ENCODE results near the gene ANKRD10.

The ANKRD10 gene

DNA sequence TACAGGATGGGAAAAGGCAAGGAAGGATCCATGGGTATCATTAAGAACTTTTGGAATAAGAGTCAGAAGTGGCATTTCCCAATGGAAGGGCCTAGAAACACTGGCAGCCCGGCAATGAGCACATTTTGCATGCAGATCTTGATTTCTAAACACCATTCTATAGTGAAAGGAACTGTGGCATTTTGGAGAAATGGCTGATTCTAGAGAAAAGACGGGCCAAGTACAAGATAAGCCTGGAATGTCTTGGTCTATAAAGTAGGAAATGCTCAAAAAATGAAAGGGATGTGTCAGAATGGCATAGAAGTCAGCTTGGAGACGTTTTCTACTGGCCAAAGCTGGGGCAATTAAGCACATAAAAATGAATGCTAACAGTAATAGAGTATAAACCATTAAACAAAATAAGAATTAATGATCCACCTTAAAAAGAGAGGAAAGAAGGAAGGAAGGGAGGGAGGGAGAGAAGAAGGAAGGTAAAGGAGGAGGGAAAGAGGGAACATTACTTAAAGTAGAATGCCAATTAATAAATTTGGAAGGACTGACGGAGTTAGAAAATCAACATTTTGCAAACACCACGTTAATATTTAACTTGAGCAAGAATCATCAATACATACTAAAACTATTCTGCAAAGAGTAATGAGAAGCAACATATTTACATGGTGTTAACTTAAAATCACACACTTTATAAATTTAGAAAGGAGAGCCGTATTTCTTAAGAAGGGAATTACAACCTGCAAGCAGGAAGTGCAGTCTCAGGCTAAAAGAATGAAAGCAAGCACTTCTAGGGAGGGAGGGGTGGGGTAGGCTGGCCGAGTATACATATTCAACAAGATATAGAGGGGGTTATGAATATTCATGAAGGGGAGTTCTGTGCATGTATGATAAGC lies 78.9 kb downstream of the ANKRD10 start:
- DNase-seq, result peak in 1 of 2 donors; percentile 36
- Histone ChIP-seq H3K4me3 (ENCODE audit: low read depth, low read length) (no peak overlapping the region), H3K79me2 (ENCODE audit: control insufficient read depth, insufficient read depth, low read length, poor library complexity) (no peaks in the 10 kb centered on the region), H3K9me3 (ENCODE audit: insufficient read depth, low read depth, low read length) (no peaks in the 10 kb centered on the region), H2BK120ac (ENCODE audit: insufficient read depth, low read length, poor library complexity) (no peak overlapping the region), H2BK12ac (ENCODE audit: low read length) (no peak overlapping the region), H2AK5ac (ENCODE audit: low read length) (no peak overlapping the region), H4K12ac (ENCODE audit: low read depth, low read length) (no peak overlapping the region), H3K23ac (ENCODE audit: low read length) (no peak overlapping the region), H3K9ac (ENCODE audit: low read length) (no peak overlapping the region), H3K27me3 (ENCODE audit: insufficient read depth, low read length) (no peaks in the 10 kb centered on the region), H4K91ac (ENCODE audit: low read depth, low read length) (no peak overlapping the region), H4K8ac (ENCODE audit: low read depth, low read length) (no peak overlapping the region), H3K18ac (ENCODE audit: low read length) (no peak overlapping the region), H3K27ac (ENCODE audit: low read depth, low read length) (no peak overlapping the region), H2BK5ac (ENCODE audit: low read depth, low read length, poor library complexity) (no peak overlapping the region), H3K79me1 (ENCODE audit: low read length) (no peaks in the 10 kb centered on the region), H3K4me2 (ENCODE audit: low read length) (no peak overlapping the region), H3K4ac (ENCODE audit: low read depth, low read length) (no peak overlapping the region), H2AFZ (ENCODE audit: insufficient read depth, low read length, poor library complexity) (no peak overlapping the region), H3K36me3 (ENCODE audit: control insufficient read depth in 1 of 2, insufficient read depth in 2 of 2, low read length in 2 of 2) (no peaks in the 10 kb centered on the region), H3K4me1 (ENCODE audit: control insufficient read depth in 1 of 2, insufficient read depth in 2 of 2, low read length in 2 of 2) (no peaks in the 10 kb centered on the region), H3K14ac (ENCODE audit: low read length) (no peak overlapping the region)
- no CpG with 5 or more reads among the region's 7 CpGs for WGBS (ENCODE audit: extremely low coverage, insufficient coverage, insufficient read length)

DNA sequence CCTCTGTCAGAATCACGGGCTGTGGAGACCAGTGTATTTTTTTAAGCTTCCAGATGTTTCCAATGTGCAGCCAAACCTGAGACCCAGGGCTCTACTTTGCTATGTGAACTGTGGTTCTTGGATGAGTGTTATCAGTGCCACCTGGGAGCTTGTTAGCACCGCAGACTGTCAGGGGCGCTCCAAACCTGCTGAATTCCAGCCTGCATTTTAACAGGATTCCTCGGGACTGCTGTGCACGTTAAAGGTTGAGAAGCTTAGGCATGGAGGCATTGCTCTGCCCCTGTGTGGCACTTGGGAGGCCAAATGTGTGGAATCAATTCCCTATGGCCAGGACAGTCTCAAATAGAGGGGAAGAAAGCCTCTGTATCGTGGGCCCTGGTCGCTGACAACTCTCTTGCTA lies 80.3 kb downstream of the ANKRD10 start:
- Histone ChIP-seq H3K27me3 (ENCODE audit: insufficient read depth, low read length) (no peaks in the 10 kb centered on the region), H4K91ac (ENCODE audit: low read depth, low read length) (no peak overlapping the region), H3K18ac (ENCODE audit: low read length) (no peak overlapping the region), H2AK5ac (ENCODE audit: low read length) (no peak overlapping the region), H3K4me3 (ENCODE audit: low read depth, low read length) (no peak overlapping the region), H3K4me1 (ENCODE audit: control insufficient read depth in 1 of 2, insufficient read depth in 2 of 2, low read length in 2 of 2) (no peaks in the 10 kb centered on the region), H2BK5ac (ENCODE audit: low read depth, low read length, poor library complexity) (no peak overlapping the region), H3K36me3 (ENCODE audit: control insufficient read depth in 1 of 2, insufficient read depth in 2 of 2, low read length in 2 of 2) (no peaks in the 10 kb centered on the region), H2BK120ac (ENCODE audit: insufficient read depth, low read length, poor library complexity) (no peak overlapping the region), H3K4me2 (ENCODE audit: low read length) (no peak overlapping the region), H3K14ac (ENCODE audit: low read length) (no peak overlapping the region), H3K23ac (ENCODE audit: low read length) (no peak overlapping the region), H3K79me1 (ENCODE audit: low read length) (no peaks in the 10 kb centered on the region), H2AFZ (ENCODE audit: insufficient read depth, low read length, poor library complexity) (no peak overlapping the region), H3K9ac (ENCODE audit: low read length) (no peak overlapping the region), H2BK12ac (ENCODE audit: low read length) (no peak overlapping the region), H3K9me3 (ENCODE audit: insufficient read depth, low read depth, low read length) (no peaks in the 10 kb centered on the region), H3K27ac (ENCODE audit: low read depth, low read length) (no peak overlapping the region), H3K79me2 (ENCODE audit: control insufficient read depth, insufficient read depth, low read length, poor library complexity) (no peaks in the 10 kb centered on the region), H4K12ac (ENCODE audit: low read depth, low read length) (no peak overlapping the region), H4K8ac (ENCODE audit: low read depth, low read length) (no peak overlapping the region), H3K4ac (ENCODE audit: low read depth, low read length) (no peak overlapping the region)
- WGBS (ENCODE audit: extremely low coverage, insufficient coverage, insufficient read length), result no CpG with 5 or more reads among the region's 7 CpGs
- DNase-seq, result no peak

DNA sequence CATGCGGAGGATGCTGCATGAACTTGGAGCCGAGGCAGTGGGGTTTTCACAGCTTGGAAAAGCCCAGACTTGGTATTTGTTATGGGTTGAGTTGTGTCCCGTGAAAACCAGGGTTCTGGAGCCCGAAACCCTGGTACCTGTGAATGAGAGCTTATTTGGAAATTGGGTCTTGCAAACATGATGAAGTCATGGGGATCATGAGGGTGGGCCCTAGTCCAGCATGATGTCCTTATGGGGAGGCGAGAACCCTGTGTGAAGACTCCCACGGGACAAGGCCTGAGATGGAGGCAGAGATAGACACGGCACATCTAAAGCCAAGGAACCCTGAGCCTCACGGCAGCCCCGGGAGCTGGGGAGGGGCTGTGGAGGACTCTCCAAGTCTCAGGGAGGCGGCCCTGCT lies 82.3 kb downstream of the ANKRD10 start:
- no peak overlapping the region for H3K9ac ChIP-seq (ENCODE audit: low read length)
- H3K14ac ChIP-seq (ENCODE audit: low read length), result no peak overlapping the region
- H2BK120ac ChIP-seq (ENCODE audit: insufficient read depth, low read length, poor library complexity), result no peak overlapping the region
- H4K8ac ChIP-seq (ENCODE audit: low read depth, low read length), result no peak overlapping the region
- no peak overlapping the region for H2AK5ac ChIP-seq (ENCODE audit: low read length)
- no peak for DNase-seq
- no peaks in the 10 kb centered on the region for H3K9me3 ChIP-seq (ENCODE audit: insufficient read depth, low read depth, low read length)
- no peak overlapping the region for H3K4ac ChIP-seq (ENCODE audit: low read depth, low read length)
- H3K27ac ChIP-seq (ENCODE audit: low read depth, low read length), result no peak overlapping the region
- no peak overlapping the region for H4K12ac ChIP-seq (ENCODE audit: low read depth, low read length)
- no peak overlapping the region for H3K18ac ChIP-seq (ENCODE audit: low read length)
- no peak overlapping the region for H3K23ac ChIP-seq (ENCODE audit: low read length)
- no peak overlapping the region for H2BK12ac ChIP-seq (ENCODE audit: low read length)
- H3K36me3 ChIP-seq (ENCODE audit: control insufficient read depth in 1 of 2, insufficient read depth in 2 of 2, low read length in 2 of 2), result no peaks in the 10 kb centered on the region
- WGBS (ENCODE audit: extremely low coverage, insufficient coverage, insufficient read length), result no CpG with 5 or more reads among the region's 10 CpGs
- no peak overlapping the region for H2AFZ ChIP-seq (ENCODE audit: insufficient read depth, low read length, poor library complexity)
- H3K4me1 ChIP-seq (ENCODE audit: control insufficient read depth in 1 of 2, insufficient read depth in 2 of 2, low read length in 2 of 2), result no peaks in the 10 kb centered on the region
- H3K79me1 ChIP-seq (ENCODE audit: low read length), result no peaks in the 10 kb centered on the region
- H3K4me3 ChIP-seq (ENCODE audit: low read depth, low read length), result no peak overlapping the region
- no peak overlapping the region for H3K4me2 ChIP-seq (ENCODE audit: low read length)
- no peaks in the 10 kb centered on the region for H3K79me2 ChIP-seq (ENCODE audit: control insufficient read depth, insufficient read depth, low read length, poor library complexity)
- H2BK5ac ChIP-seq (ENCODE audit: low read depth, low read length, poor library complexity), result no peak overlapping the region
- H3K27me3 ChIP-seq (ENCODE audit: insufficient read depth, low read length), result no peaks in the 10 kb centered on the region
- no peak overlapping the region for H4K91ac ChIP-seq (ENCODE audit: low read depth, low read length)

DNA sequence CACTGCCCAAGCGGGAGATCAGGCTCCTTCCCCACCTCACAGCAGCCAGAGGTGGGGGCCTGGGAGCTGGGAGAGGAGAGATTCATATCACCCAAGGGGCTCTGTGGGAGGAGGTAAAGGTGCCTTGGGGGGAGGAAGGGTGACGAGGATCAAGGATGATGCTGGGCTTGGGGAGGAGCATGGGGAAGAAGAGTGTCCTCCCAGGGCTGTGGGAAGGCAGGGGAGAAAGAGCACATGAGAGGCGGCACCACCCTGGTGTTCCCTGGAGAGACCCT lies 82.7 kb downstream of the ANKRD10 start:
- Histone ChIP-seq H4K8ac (ENCODE audit: low read depth, low read length) (no peak overlapping the region), H3K14ac (ENCODE audit: low read length) (no peak overlapping the region), H3K9ac (ENCODE audit: low read length) (no peak overlapping the region), H3K36me3 (ENCODE audit: control insufficient read depth in 1 of 2, insufficient read depth in 2 of 2, low read length in 2 of 2) (no peaks in the 10 kb centered on the region), H3K79me1 (ENCODE audit: low read length) (no peaks in the 10 kb centered on the region), H3K4me2 (ENCODE audit: low read length) (no peak overlapping the region), H2AFZ (ENCODE audit: insufficient read depth, low read length, poor library complexity) (no peak overlapping the region), H3K27ac (ENCODE audit: low read depth, low read length) (no peak overlapping the region), H3K4ac (ENCODE audit: low read depth, low read length) (no peak overlapping the region), H3K18ac (ENCODE audit: low read length) (no peak overlapping the region), H4K12ac (ENCODE audit: low read depth, low read length) (no peak overlapping the region), H3K4me3 (ENCODE audit: low read depth, low read length) (no peak overlapping the region), H2BK120ac (ENCODE audit: insufficient read depth, low read length, poor library complexity) (no peak overlapping the region), H2BK5ac (ENCODE audit: low read depth, low read length, poor library complexity) (no peak overlapping the region), H4K91ac (ENCODE audit: low read depth, low read length) (no peak overlapping the region), H3K23ac (ENCODE audit: low read length) (no peak overlapping the region), H2AK5ac (ENCODE audit: low read length) (no peak overlapping the region), H3K79me2 (ENCODE audit: control insufficient read depth, insufficient read depth, low read length, poor library complexity) (no peaks in the 10 kb centered on the region), H2BK12ac (ENCODE audit: low read length) (no peak overlapping the region), H3K27me3 (ENCODE audit: insufficient read depth, low read length) (no peaks in the 10 kb centered on the region), H3K9me3 (ENCODE audit: insufficient read depth, low read depth, low read length) (no peaks in the 10 kb centered on the region), H3K4me1 (ENCODE audit: control insufficient read depth in 1 of 2, insufficient read depth in 2 of 2, low read length in 2 of 2) (no peaks in the 10 kb centered on the region)
- no peak for DNase-seq
- no CpG with 5 or more reads among the region's 3 CpGs for WGBS (ENCODE audit: extremely low coverage, insufficient coverage, insufficient read length)
